Pancreas (tissue), 10 donors: ENCODE results near the gene MICOS13. TPM values are rescaled to one million over a fixed set of nuclear protein-coding genes. Genes with fewer than 3 reads are reported as not detected.

Source experiments
- ATAC-seq, 4 donors: fragments of 200-7000 bp; cut with Tn5 transposase; one replicate each; pipeline versions ENCODE4 v1.8.0 to v1.9.1; 2020; ENCODE audit warnings: mild to moderate bottlenecking in 4 of 4, moderate library complexity in 4 of 4
- DNase-seq, 6 donors: peaks; one replicate each; pipeline ENCODE4 v3.0.0-alpha.2; 2020
- FAIRE-seq: peaks from 2 replicates; lab custom pipeline; 2012; peaks lifted over from hg19 to GRCh38; lab: Jason Lieb, UNC
- H3K27ac ChIP-seq, 4 donors: fragments of 200-600 bp; sonication (generic); 1 replicate in 3 of 4; 2 replicates in 1 of 4; pipeline versions ENCODE4 v1.5.0 to v1.8.0; 2020
- H3K27me3 ChIP-seq, 4 donors: fragments of 200-600 bp; one replicate each; pipeline ENCODE4 v1.8.0; 2021
- H3K36me3 ChIP-seq, 3 donors: fragments of 200-600 bp; sonication (generic) in 1 of 3; one replicate each; pipeline versions ENCODE4 v1.5.0 to v1.8.0; 2020 to 2021
- H3K4me1 ChIP-seq, 3 donors: fragments of 200-600 bp; one replicate each; pipeline ENCODE4 v1.8.0; 2021
- H3K4me3 ChIP-seq, 4 donors: fragments of 200-600 bp; sonication (generic) in 2 of 4; one replicate each; pipeline versions ENCODE4 v1.5.0 to v1.8.0; 2020 to 2021
- H3K9me3 ChIP-seq, 4 donors: fragments of 200-600 bp; one replicate each; pipeline ENCODE4 v1.8.0; 2021
- CTCF ChIP-seq, 4 donors: fragments of 200-600 bp; sonication (generic) in 3 of 4; IDR thresholded peaks; one replicate each; pipeline versions ENCODE4 v1.5.0 to v1.8.0; 2021; ENCODE audit warnings: antibody characterized with exemption in 4 of 4
- WGBS, 2 donors: extraction: QIAGEN DNeasy Blood & Tissue Kit; methylation state at CpG; one replicate each; pipeline ENCODE4 v1.1.7; 2013; 5-methylcytosine and 5-hydroxymethylcytosine counted together
- intact Hi-C, 3 donors: fragments of 100-400 bp; cut with DNase I; formaldehyde crosslinking; loops; one replicate each; pipeline versions ENCODE4 v1.11.1 to v1.14.2; 2022
- polyA plus RNA-seq, 2 donors: library from polyadenylated mRNA; stranded (reverse); fragments of 200-250 nt; gene quantifications; one replicate each; pipeline ENCODE4 v1.2.3, GENCODE V29; 2013
- total RNA-seq, 6 donors: library from RNA; stranded (reverse); fragmentation: NEBNext Ultra II Directional in 4 of 6; extraction: Animal tissue kit (Norgen Biotek cat#: 25700) in 4 of 6; gene quantifications; one replicate each; pipeline versions ENCODE4 v1.2.1 to v1.2.4, GENCODE V29; 2021 to 2023
- donor health status: healthy with polysubstance abuse.
- donor health status: DM: no; HTN: no; CAD: no; lungs with moderate emphysema.
- donor health status: DM: no; HTN: no; CAD: no.
- donor health status: control.
- donor health status: control.
- donor health status: Bipolar disorder and iron deficiency.
- donor health status: DM: yes; HTN: yes; CAD: no.
- donor health status: DM: no; HTN: no; CAD: no.
- donor health status: DM: no; HTN: no; CAD: no.
- donor health status: DM: yes; HTN: yes; CAD: no.

Gene MICOS13
- total and polyA plus RNA-seq, 8 donors = 14.0 to 77.5 (median 24.7) TPM

GRCh38 chr19:5665781-5666513 is 14.4 kb downstream of the MICOS13 start:
- Histone ChIP-seq H3K27me3 (no peaks in the 10 kb centered on the region), H3K4me1 (no peaks in the 10 kb centered on the region), H3K4me3 (no peak overlapping the region), H3K36me3 (peaks cover 12 to 80% (median 49%) of the 10 kb centered on the region in 3 donors), H3K27ac (no peak overlapping the region), H3K9me3 (no peaks in the 10 kb centered on the region)
- ATAC-seq (peak in 3 of 4 donors; percentile 32 to 54 (median 50)), DNase-seq (peak in 2 of 6 donors; percentile 6 to 9), FAIRE-seq (no peak)
- no peak for TF ChIP-seq CTCF (IDR thresholded peaks at IDR 0.05)
- intact Hi-C loops = no loop called here
- WGBS, 2 donors = 75% methylated on average over 10 of the region's 10 CpGs

- no peak for TF ChIP-seq CTCF (IDR thresholded peaks at IDR 0.05)
- Histone ChIP-seq H3K27ac (no peak overlapping the region), H3K27me3 (no peaks in the 10 kb centered on the region), H3K4me1 (no peaks in the 10 kb centered on the region), H3K36me3 (peaks cover 12 to 88% (median 56%) of the 10 kb centered on the region in 3 donors), H3K9me3 (no peaks in the 10 kb centered on the region), H3K4me3 (no peak overlapping the region)
- ATAC-seq (peak in 2 of 4 donors; percentile 7 to 21), FAIRE-seq (no peak), DNase-seq (peak in 1 of 6 donors; percentile 22)
- 83 to 92% methylated on average over 2 of the region's 2 CpGs for WGBS, 2 donors
- intact Hi-C loops = no loop called here
These were observed 15.8 kb downstream of the MICOS13 start for GRCh38 chr19:5664515-5664914.

- 92 to 93% methylated on average over 17 of the region's 17 CpGs for WGBS, 2 donors
- TF ChIP-seq CTCF (IDR thresholded peaks at IDR 0.05) = no peak
- intact Hi-C loops = no loop called here
- H3K4me1 ChIP-seq = no peaks in the 10 kb centered on the region
- peaks cover 10 to 84% (median 52%) of the 10 kb centered on the region in 3 donors for H3K36me3 ChIP-seq
- ATAC-seq = no peak
- DNase-seq = peak in 2 of 6 donors; percentile 58 to 69
- H3K27me3 ChIP-seq = no peaks in the 10 kb centered on the region
- H3K4me3 ChIP-seq = no peak overlapping the region
- H3K9me3 ChIP-seq = no peaks in the 10 kb centered on the region
- no peak overlapping the region for H3K27ac ChIP-seq
- no peak for FAIRE-seq
These were observed 16.4 kb downstream of the MICOS13 start for GRCh38 chr19:5663904-5664303.

- no peak for FAIRE-seq
- Histone ChIP-seq H3K4me3 (no peak overlapping the region), H3K4me1 (no peaks in the 10 kb centered on the region), H3K9me3 (no peaks in the 10 kb centered on the region), H3K27me3 (no peaks in the 10 kb centered on the region), H3K36me3 (peaks cover 16 to 91% (median 68%) of the 10 kb centered on the region in 3 donors), H3K27ac (no peak overlapping the region)
- intact Hi-C loops = no loop called here
- no peak for TF ChIP-seq CTCF (IDR thresholded peaks at IDR 0.05)
- ATAC-seq = no peak
- WGBS, 2 donors = 98 to 99% methylated on average over 42 of the region's 42 CpGs
- peak in 2 of 6 donors; percentile 40 to 54 for DNase-seq
These were observed 18.8 kb downstream of the MICOS13 start for GRCh38 chr19:5661483-5661882.

GRCh38 chr19:5655412-5655811 is 24.9 kb downstream of the MICOS13 start:
- intact Hi-C loops = no loop called here
- FAIRE-seq (no peak), DNase-seq (peak in 1 of 6 donors; percentile 9), ATAC-seq (peak in 2 of 4 donors; percentile 19 to 36)
- Histone ChIP-seq H3K4me1 (no peaks in the 10 kb centered on the region), H3K27ac (no peak overlapping the region), H3K4me3 (no peak overlapping the region), H3K36me3 (peaks cover 12 to 95% (median 77%) of the 10 kb centered on the region in 3 donors), H3K27me3 (no peaks in the 10 kb centered on the region), H3K9me3 (no peaks in the 10 kb centered on the region)
- no peak for TF ChIP-seq CTCF (IDR thresholded peaks at IDR 0.05)
- 65 to 74% methylated on average over 5 of the region's 5 CpGs for WGBS, 2 donors
